Measurements from ENCODE around the gene MAGI2.

MAGI2 gene

DNA sequence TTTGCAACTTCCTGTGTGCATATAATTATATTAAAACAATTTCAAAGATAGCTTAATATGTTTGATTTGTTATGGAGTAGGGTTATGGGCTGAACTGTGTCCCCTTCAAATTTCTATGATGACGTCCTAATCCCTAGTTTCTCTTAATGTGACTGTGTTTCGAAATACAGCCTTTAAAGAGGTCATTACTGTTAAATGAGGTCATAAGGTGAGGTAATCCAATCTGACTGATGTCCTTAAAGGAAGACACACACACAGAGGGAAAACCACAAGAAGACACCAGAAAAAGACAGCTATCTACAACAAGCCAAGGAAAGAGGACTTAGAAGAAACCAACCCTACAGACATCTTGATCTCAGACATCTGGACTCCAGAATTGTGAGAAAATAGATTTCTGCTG is 407.4 kb downstream of the MAGI2 start:
- Histone ChIP-seq H3K79me2 (ENCODE audit: insufficient read depth, low read length) (no peaks in the 10 kb centered on the region), H3F3A (ENCODE audit: low read depth) (no peaks in the 10 kb centered on the region), H2AFZ (ENCODE audit: low read length) (no peak overlapping the region), H3K27me3 (ENCODE audit: insufficient read depth, low read length, poor library complexity, severe bottlenecking) (no peaks in the 10 kb centered on the region), H3K9me3 (ENCODE audit: insufficient read depth, low read depth, low read length) (no peaks in the 10 kb centered on the region), H3K36me3 (ENCODE audit: insufficient read depth, low read length) (no peaks in the 10 kb centered on the region), H3K4me1 (ENCODE audit: insufficient read depth, low read length, poor library complexity, severe bottlenecking) (no peaks in the 10 kb centered on the region), H4K20me1 (ENCODE audit: insufficient read depth, low read length, poor library complexity, severe bottlenecking) (no peaks in the 10 kb centered on the region), H3K9me2 (replicated peaks; ENCODE audit: low read depth, low read length) (no peaks in the 10 kb centered on the region), H3K4me2 (ENCODE audit: low read depth, low read length, poor library complexity, severe bottlenecking) (no peak overlapping the region), H3K9ac (ENCODE audit: low read depth, low read length, poor library complexity, severe bottlenecking) (no peak overlapping the region), H3K4me3 (ENCODE audit: low read length, poor library complexity, severe bottlenecking) (no peak overlapping the region)
- TF ChIP-seq, protein P1, sequence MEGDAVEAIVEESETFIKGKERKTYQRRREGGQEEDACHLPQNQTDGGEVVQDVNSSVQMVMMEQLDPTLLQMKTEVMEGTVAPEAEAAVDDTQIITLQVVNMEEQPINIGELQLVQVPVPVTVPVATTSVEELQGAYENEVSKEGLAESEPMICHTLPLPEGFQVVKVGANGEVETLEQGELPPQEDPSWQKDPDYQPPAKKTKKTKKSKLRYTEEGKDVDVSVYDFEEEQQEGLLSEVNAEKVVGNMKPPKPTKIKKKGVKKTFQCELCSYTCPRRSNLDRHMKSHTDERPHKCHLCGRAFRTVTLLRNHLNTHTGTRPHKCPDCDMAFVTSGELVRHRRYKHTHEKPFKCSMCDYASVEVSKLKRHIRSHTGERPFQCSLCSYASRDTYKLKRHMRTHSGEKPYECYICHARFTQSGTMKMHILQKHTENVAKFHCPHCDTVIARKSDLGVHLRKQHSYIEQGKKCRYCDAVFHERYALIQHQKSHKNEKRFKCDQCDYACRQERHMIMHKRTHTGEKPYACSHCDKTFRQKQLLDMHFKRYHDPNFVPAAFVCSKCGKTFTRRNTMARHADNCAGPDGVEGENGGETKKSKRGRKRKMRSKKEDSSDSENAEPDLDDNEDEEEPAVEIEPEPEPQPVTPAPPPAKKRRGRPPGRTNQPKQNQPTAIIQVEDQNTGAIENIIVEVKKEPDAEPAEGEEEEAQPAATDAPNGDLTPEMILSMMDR (conservative IDR thresholded peaks at IDR 0.05; ENCODE audit: low read length), result no peak
- no peak for TF ChIP-seq EZH2phosphoT487 (IDR thresholded peaks at IDR 0.05; ENCODE audit: borderline replicate concordance)

DNA sequence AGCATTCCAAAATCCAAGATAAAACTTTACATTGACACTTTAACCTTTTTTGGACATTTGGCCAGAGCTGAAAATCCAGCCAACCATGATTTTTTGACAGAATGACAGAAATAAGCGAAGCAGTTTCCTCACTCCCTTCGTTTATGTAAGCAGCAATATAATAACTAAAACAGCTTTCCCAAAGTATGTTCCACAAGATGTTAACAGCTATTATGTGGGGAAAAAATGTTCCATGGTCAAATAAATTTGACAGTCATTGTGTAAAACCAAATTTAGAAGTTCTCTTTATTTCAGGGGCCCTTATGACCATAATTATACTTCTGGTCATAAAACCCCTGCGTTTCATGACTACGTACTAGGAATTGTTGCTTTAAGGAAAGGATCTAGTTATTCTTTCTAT is 416.5 kb downstream of the MAGI2 start:
- no peaks in the 10 kb centered on the region for H3K9me2 ChIP-seq (replicated peaks; ENCODE audit: low read depth, low read length)
- no peaks in the 10 kb centered on the region for H3F3A ChIP-seq (ENCODE audit: low read depth)
- H3K9ac ChIP-seq (ENCODE audit: low read depth, low read length, poor library complexity, severe bottlenecking), result no peak overlapping the region
- H4K20me1 ChIP-seq (ENCODE audit: insufficient read depth, low read length, poor library complexity, severe bottlenecking), result no peaks in the 10 kb centered on the region
- H3K36me3 ChIP-seq (ENCODE audit: insufficient read depth, low read length), result no peaks in the 10 kb centered on the region
- no peak for TF ChIP-seq EZH2phosphoT487 (IDR thresholded peaks at IDR 0.05; ENCODE audit: borderline replicate concordance)
- TF ChIP-seq, protein P1 (conservative IDR thresholded peaks at IDR 0.05; ENCODE audit: low read length), result no peak
- no peak overlapping the region for H3K4me2 ChIP-seq (ENCODE audit: low read depth, low read length, poor library complexity, severe bottlenecking)
- no peaks in the 10 kb centered on the region for H3K27me3 ChIP-seq (ENCODE audit: insufficient read depth, low read length, poor library complexity, severe bottlenecking)
- H3K79me2 ChIP-seq (ENCODE audit: insufficient read depth, low read length), result no peaks in the 10 kb centered on the region
- H2AFZ ChIP-seq (ENCODE audit: low read length), result no peak overlapping the region
- no peaks in the 10 kb centered on the region for H3K9me3 ChIP-seq (ENCODE audit: insufficient read depth, low read depth, low read length)
- no peak overlapping the region for H3K4me3 ChIP-seq (ENCODE audit: low read length, poor library complexity, severe bottlenecking)
- no peaks in the 10 kb centered on the region for H3K4me1 ChIP-seq (ENCODE audit: insufficient read depth, low read length, poor library complexity, severe bottlenecking)

DNA sequence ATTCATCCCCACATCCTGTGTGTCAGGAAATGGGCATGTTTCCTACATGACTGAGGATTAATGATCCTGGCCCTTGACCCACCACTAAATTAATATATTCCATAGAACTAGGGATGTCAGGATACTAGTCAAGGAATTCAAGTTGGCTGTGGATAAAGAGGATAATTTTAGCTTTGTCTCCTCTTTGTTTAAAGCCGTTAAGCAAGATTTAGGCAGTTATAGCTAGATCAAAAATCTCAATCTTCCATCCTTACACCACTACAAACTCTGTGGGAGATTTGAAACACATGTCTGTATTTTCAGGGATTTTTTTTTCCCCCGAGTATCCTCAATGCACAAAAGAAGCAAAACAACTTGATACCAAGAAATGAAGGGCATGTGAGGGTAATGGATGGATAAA is 417.1 kb downstream of the MAGI2 start:
- H3K27me3 ChIP-seq (ENCODE audit: insufficient read depth, low read length, poor library complexity, severe bottlenecking), result no peaks in the 10 kb centered on the region
- H3K79me2 ChIP-seq (ENCODE audit: insufficient read depth, low read length), result no peaks in the 10 kb centered on the region
- no peak overlapping the region for H3K4me2 ChIP-seq (ENCODE audit: low read depth, low read length, poor library complexity, severe bottlenecking)
- H3K9me2 ChIP-seq (replicated peaks; ENCODE audit: low read depth, low read length), result no peaks in the 10 kb centered on the region
- H2AFZ ChIP-seq (ENCODE audit: low read length), result no peak overlapping the region
- TF ChIP-seq, protein P1 (conservative IDR thresholded peaks at IDR 0.05; ENCODE audit: low read length), result no peak
- TF ChIP-seq EZH2phosphoT487 (IDR thresholded peaks at IDR 0.05; ENCODE audit: borderline replicate concordance), result no peak
- no peaks in the 10 kb centered on the region for H4K20me1 ChIP-seq (ENCODE audit: insufficient read depth, low read length, poor library complexity, severe bottlenecking)
- H3K4me3 ChIP-seq (ENCODE audit: low read length, poor library complexity, severe bottlenecking), result no peak overlapping the region
- no peaks in the 10 kb centered on the region for H3K9me3 ChIP-seq (ENCODE audit: insufficient read depth, low read depth, low read length)
- no peaks in the 10 kb centered on the region for H3K4me1 ChIP-seq (ENCODE audit: insufficient read depth, low read length, poor library complexity, severe bottlenecking)
- no peaks in the 10 kb centered on the region for H3K36me3 ChIP-seq (ENCODE audit: insufficient read depth, low read length)
- H3K9ac ChIP-seq (ENCODE audit: low read depth, low read length, poor library complexity, severe bottlenecking), result no peak overlapping the region
- no peaks in the 10 kb centered on the region for H3F3A ChIP-seq (ENCODE audit: low read depth)

Measured in Loucy (cell line).